H1 (cell line): ENCODE results near the gene PMPCB. TPM values are rescaled to one million over a fixed set of nuclear protein-coding genes. Genes with fewer than 3 reads are reported as not detected.
"Not testable (repeated sequence)": the region's sequence is repeated elsewhere in the genome, so short reads cannot be mapped to it uniquely, and the experiment has no call there.

Source experiments
- CTCF ChIA-PET: fragments of 300-600 bp; sonication (Branson Sonifier 250); formaldehyde crosslinking; loops from one replicate; lab custom pipeline; 2021; ENCODE audit not compliant: partially characterized antibody; lab: Charles Lee
- POLR2A ChIA-PET: fragments of 300-600 bp; sonication (Branson Sonifier 250); formaldehyde crosslinking; loops from one replicate; lab custom pipeline; 2021; ENCODE audit warnings: inconsistent platforms; ENCODE audit not compliant: partially characterized antibody; lab: Charles Lee
- DNase-seq, 2 experiments: peaks; one replicate each; pipeline versions ENCODE4 v3.0.0 to v3.0.0-alpha.2; 2010 to 2022; ENCODE audit warnings: low spot score in 2 of 2, low read depth in 1 of 2, mixed read lengths in 1 of 2
- FAIRE-seq: peaks from 2 replicates; lab custom pipeline; 2011; peaks lifted over from hg19 to GRCh38; lab: Jason Lieb, UNC
- H2AFZ ChIP-seq: 2 replicates; pipeline ENCODE4 v1.8.1; 2012; ENCODE audit warnings: low read length, inconsistent platforms
- H2AK5ac ChIP-seq: 2 replicates; pipeline ENCODE4 v1.6.1; 2013; ENCODE audit warnings: low read depth, low read length
- H2BK120ac ChIP-seq: replicated peaks from 2 replicates; pipeline ENCODE3; 2013; ENCODE audit warnings: low read depth, low read length, inconsistent platforms
- H2BK12ac ChIP-seq: 2 replicates; pipeline ENCODE4 v1.6.1; 2013; ENCODE audit warnings: low read depth, low read length
- H2BK15ac ChIP-seq: 2 replicates; pipeline ENCODE4 v1.6.1; 2013; ENCODE audit warnings: low read length
- H2BK20ac ChIP-seq: 2 replicates; pipeline ENCODE4 v1.6.1; 2013; ENCODE audit warnings: low read length
- H2BK5ac ChIP-seq: 2 replicates; pipeline ENCODE4 v1.6.1; 2013; ENCODE audit warnings: low read depth, low read length
- H3K14ac ChIP-seq: 2 replicates; pipeline ENCODE4 v1.6.1; 2013; ENCODE audit warnings: inconsistent platforms; ENCODE audit not compliant: insufficient read length
- H3K18ac ChIP-seq: 2 replicates; pipeline ENCODE4 v1.6.1; 2013; ENCODE audit warnings: low read length; ENCODE audit errors: extremely low read depth
- H3K23ac ChIP-seq: 2 replicates; pipeline ENCODE4 v1.6.1; 2013; ENCODE audit warnings: inconsistent platforms; ENCODE audit not compliant: insufficient read length
- H3K23me2 ChIP-seq: 2 replicates; pipeline ENCODE4 v1.6.1; 2013; ENCODE audit warnings: low read depth, low read length
- H3K27ac ChIP-seq: 2 replicates; pipeline ENCODE4 v1.6.1; 2011; ENCODE audit warnings: low read depth, low read length, inconsistent platforms
- H3K27me3 ChIP-seq, 4 experiments: replicated peaks in 1 of 4; 1 replicate in 1 of 4; 2 replicates in 3 of 4; pipeline versions ENCODE4 v1.6.1 to v1.8.1; 2011 to 2013; ENCODE audit warnings: low read length in 3 of 4, mild to moderate bottlenecking in 3 of 4, inconsistent platforms in 2 of 4, mixed read lengths in 2 of 4, moderate library complexity in 1 of 4; ENCODE audit not compliant: control insufficient read depth in 3 of 4, insufficient read depth in 3 of 4; ENCODE audit errors: extremely low read depth in 1 of 4
- H3K36me3 ChIP-seq, 4 experiments: 2 replicates each; pipeline versions ENCODE4 v1.6.1 to v1.8.1; 2011 to 2013; ENCODE audit warnings: mild to moderate bottlenecking in 4 of 4, low read length in 3 of 4, moderate library complexity in 2 of 4, control low read depth in 1 of 4, inconsistent platforms in 1 of 4; ENCODE audit not compliant: insufficient read depth in 4 of 4, control insufficient read depth in 2 of 4
- H3K4ac ChIP-seq: replicated peaks from 2 replicates; pipeline ENCODE3; 2013; ENCODE audit warnings: low read length, low read depth, mixed read lengths, inconsistent platforms; ENCODE audit not compliant: insufficient read length
- H3K4me1 ChIP-seq, 4 experiments: replicated peaks in 1 of 4; 1 replicate in 1 of 4; 2 replicates in 3 of 4; pipeline versions ENCODE4 v1.6.1 to v1.8.1; 2011 to 2013; ENCODE audit warnings: low read length in 3 of 4, inconsistent platforms in 2 of 4, mixed read lengths in 1 of 4; ENCODE audit not compliant: insufficient read depth in 4 of 4, control insufficient read depth in 3 of 4
- H3K4me2 ChIP-seq, 2 experiments: 2 replicates each; pipeline versions ENCODE4 v1.6.1 to v1.8.1; 2011 to 2013; ENCODE audit warnings: low read depth in 2 of 2, low read length in 2 of 2, control low read depth in 1 of 2, inconsistent platforms in 1 of 2, mild to moderate bottlenecking in 1 of 2; ENCODE audit not compliant: insufficient read depth in 1 of 2
- H3K4me3 ChIP-seq, 4 experiments: fragments of 200-600, 300-600 bp in 1 of 4; sonication (generic), shearing (Covaris generic), sonication (Bioruptor Twin) in 1 of 4; 2 replicates each; pipeline versions ENCODE4 v1.5.1 to v1.8.1; 2011 to 2016; ENCODE audit warnings: low read length in 4 of 4, low read depth in 3 of 4, control low read depth in 2 of 4, inconsistent platforms in 2 of 4, mild to moderate bottlenecking in 2 of 4, mixed read lengths in 1 of 4, moderate library complexity in 1 of 4; ENCODE audit not compliant: insufficient read depth in 2 of 4; ENCODE audit errors: extremely low read depth in 1 of 4
- H3K56ac ChIP-seq: replicated peaks from 2 replicates; pipeline ENCODE3; 2013; ENCODE audit warnings: low read depth, mild to moderate bottlenecking, mixed read lengths, low read length, inconsistent platforms; ENCODE audit not compliant: insufficient read length
- H3K79me1 ChIP-seq: 2 replicates; pipeline ENCODE4 v1.6.1; 2013; ENCODE audit warnings: low read depth, low read length, control low read depth
- H3K79me2 ChIP-seq, 2 experiments: 2 replicates each; pipeline versions ENCODE4 v1.6.1 to v1.8.1; 2012 to 2013; ENCODE audit warnings: low read length in 2 of 2, mild to moderate bottlenecking in 2 of 2, inconsistent platforms in 1 of 2; ENCODE audit not compliant: insufficient read depth in 2 of 2, control insufficient read depth in 1 of 2
- H3K9ac ChIP-seq, 4 experiments: replicated peaks in 1 of 4; 1 replicate in 1 of 4; 2 replicates in 3 of 4; pipeline versions ENCODE4 v1.6.1 to v1.8.1; 2011 to 2013; ENCODE audit warnings: low read depth in 3 of 4, low read length in 3 of 4, control low read depth in 2 of 4, mild to moderate bottlenecking in 2 of 4, moderate library complexity in 2 of 4, inconsistent platforms in 1 of 4; ENCODE audit errors: extremely low read depth in 1 of 4
- H3K9me3 ChIP-seq, 2 experiments: 2 replicates each; pipeline versions ENCODE4 v1.6.1 to v1.8.1; 2012 to 2013; ENCODE audit warnings: mild to moderate bottlenecking in 2 of 2, moderate library complexity in 2 of 2, control low read depth in 1 of 2, inconsistent platforms in 1 of 2, low read depth in 1 of 2, low read length in 1 of 2, mixed read lengths in 1 of 2; ENCODE audit not compliant: insufficient read depth in 2 of 2
- H4K20me1 ChIP-seq, 2 experiments: replicated peaks in 1 of 2; 2 replicates each; pipeline versions ENCODE3 to v1.8.1; 2011 to 2013; ENCODE audit warnings: inconsistent platforms in 2 of 2, low read length in 2 of 2, mild to moderate bottlenecking in 1 of 2; ENCODE audit not compliant: insufficient read depth in 2 of 2, control insufficient read depth in 1 of 2
- H4K5ac ChIP-seq: 2 replicates; pipeline ENCODE4 v1.6.1; 2013; ENCODE audit warnings: low read length, low read depth, mixed read lengths, inconsistent platforms; ENCODE audit not compliant: insufficient read length
- H4K8ac ChIP-seq: 2 replicates; pipeline ENCODE4 v1.8.0; 2013; ENCODE audit warnings: mild to moderate bottlenecking, moderate library complexity, low read length, inconsistent platforms; ENCODE audit not compliant: insufficient read depth; ENCODE audit errors: extremely low read depth
- H4K91ac ChIP-seq: replicated peaks from 2 replicates; pipeline ENCODE3; 2013; ENCODE audit warnings: low read length, mixed read lengths, inconsistent platforms; ENCODE audit not compliant: insufficient read length
- WGBS, 2 experiments: shearing (Covaris generic) in 1 of 2; methylation state at CpG; one replicate each; pipeline versions ENCODE4 v1.1.6 to v1.1.7; 2013 to 2015; ENCODE audit warnings: low lambda C conversion rate in 2 of 2, mixed read lengths in 2 of 2, inconsistent platforms in 1 of 2, low coverage in 1 of 2, missing lambda C conversion rate in 1 of 2; ENCODE audit not compliant: insufficient replicate concordance in 2 of 2, insufficient coverage in 1 of 2, insufficient read length in 1 of 2; ENCODE audit errors: extremely low coverage in 1 of 2, missing lambda C conversion rate in 1 of 2; 5-methylcytosine and 5-hydroxymethylcytosine counted together
- polyA plus RNA-seq, 7 experiments: library from polyadenylated mRNA; depleted of rRNA in 3 of 7; stranded (reverse) in 5 of 7; unstranded in 2 of 7; fragments of >200 nt in 5 of 7; fragments of 200-250 nt in 2 of 7; gene quantifications; 1 replicate in 5 of 7; 2 replicates in 1 of 7; 4 replicates in 1 of 7; pipeline versions ENCODE4 v1.2.1 to v1.2.3, GENCODE V29; 2011 to 2013; ENCODE audit warnings: missing spikeins in 2 of 7, mixed read lengths in 2 of 7
- total RNA-seq: library from RNA; stranded (reverse); fragmentation: NEBNext Ultra II Directional; extraction: Animal tissue kit (Norgen Biotek cat#: 25700); gene quantifications from 2 replicates; pipeline ENCODE4 v1.2.1, GENCODE V29; 2021

Gene PMPCB
- total and polyA plus RNA-seq, 2 of the 8 experiments (the other 6 are each of a cell fraction or from before 2014, with no cell fraction given) = 60.6 to 83.5 TPM

DNA sequence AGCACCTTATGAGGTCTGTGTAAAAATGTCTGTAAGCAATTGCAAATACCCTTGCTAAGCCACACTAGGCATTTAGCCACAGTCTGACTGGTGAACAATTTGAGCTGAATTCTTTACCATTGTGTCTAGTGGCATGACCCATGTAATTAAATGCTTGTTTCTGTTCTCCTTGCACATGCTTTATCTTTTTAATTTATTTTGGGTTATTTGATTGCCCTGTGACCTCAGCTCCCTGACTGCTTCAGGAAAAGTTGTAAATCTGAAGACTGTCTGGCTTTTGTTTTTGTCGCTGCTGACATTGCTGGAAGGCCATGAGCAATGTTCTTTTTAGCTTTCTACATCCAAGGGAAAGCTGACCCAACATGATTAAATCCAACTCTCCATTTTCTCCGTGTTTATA, 31.0 kb upstream of the PMPCB start:
- H3K79me2 ChIP-seq, CTCF ChIA-PET, H3K4ac ChIP-seq, H2BK5ac ChIP-seq, H3K23ac ChIP-seq, H3K36me3 ChIP-seq, H4K5ac ChIP-seq, H3K9ac ChIP-seq, H4K8ac ChIP-seq, H3K4me3 ChIP-seq, H3K4me1 ChIP-seq, H3K23me2 ChIP-seq, H2BK20ac ChIP-seq, H3K4me2 ChIP-seq, H2BK12ac ChIP-seq, H2AFZ ChIP-seq, H3K27me3 ChIP-seq, H3K9me3 ChIP-seq, H3K56ac ChIP-seq, H2BK15ac ChIP-seq, H4K91ac ChIP-seq, H4K20me1 ChIP-seq, H3K18ac ChIP-seq, H2BK120ac ChIP-seq, H3K14ac ChIP-seq, H3K79me1 ChIP-seq, H2AK5ac ChIP-seq, H3K27ac ChIP-seq, DNase-seq, FAIRE-seq: not testable (repeated sequence)
- POLR2A ChIA-PET = interaction anchor here (1.1 kb wide), 1 partner anchor 192 kb away, joined by 3 read pairs; no protein-coding TSS in a partner anchor
- WGBS, 2 experiments = 84% methylated on average over 2 of the region's 2 CpGs; no CpG with 5 or more reads in 1 of the 2 experiments
